Stimulated activated CD8-positive, alpha-beta memory T cell treated with anti-CD3 and anti-CD28 coated beads, Interleukin-7, amount 100 ng/mL, for 24 hours (primary cell): ENCODE measurements around the gene PCDHGB1.
"Not testable (repeated sequence)": the region's sequence is repeated elsewhere in the genome, so short reads cannot be mapped to it uniquely, and the experiment has no call there.

Experiments
- DNase-seq: peaks from one replicate; pipeline ENCODE4 v3.0.0-alpha.2; 2020; ENCODE audit warnings: low read depth

PCDHGB1 gene

DNA sequence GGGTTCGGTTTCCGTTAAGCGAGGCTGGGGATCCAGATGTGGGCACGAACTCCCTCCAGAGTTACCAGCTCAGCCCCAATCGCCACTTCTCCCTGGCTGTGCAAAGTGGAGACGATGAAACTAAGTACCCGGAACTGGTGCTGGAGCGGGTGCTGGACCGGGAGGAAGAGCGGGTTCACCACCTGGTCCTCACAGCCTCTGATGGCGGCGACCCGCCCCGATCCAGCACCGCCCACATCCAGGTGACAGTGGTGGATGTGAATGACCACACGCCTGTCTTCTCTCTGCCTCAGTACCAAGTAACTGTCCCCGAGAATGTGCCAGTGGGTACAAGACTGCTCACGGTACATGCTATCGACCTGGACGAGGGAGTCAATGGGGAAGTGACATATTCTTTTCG, 33.4 kb downstream of the PCDHGB1 start:
- DNase-seq, result no peak

DNA sequence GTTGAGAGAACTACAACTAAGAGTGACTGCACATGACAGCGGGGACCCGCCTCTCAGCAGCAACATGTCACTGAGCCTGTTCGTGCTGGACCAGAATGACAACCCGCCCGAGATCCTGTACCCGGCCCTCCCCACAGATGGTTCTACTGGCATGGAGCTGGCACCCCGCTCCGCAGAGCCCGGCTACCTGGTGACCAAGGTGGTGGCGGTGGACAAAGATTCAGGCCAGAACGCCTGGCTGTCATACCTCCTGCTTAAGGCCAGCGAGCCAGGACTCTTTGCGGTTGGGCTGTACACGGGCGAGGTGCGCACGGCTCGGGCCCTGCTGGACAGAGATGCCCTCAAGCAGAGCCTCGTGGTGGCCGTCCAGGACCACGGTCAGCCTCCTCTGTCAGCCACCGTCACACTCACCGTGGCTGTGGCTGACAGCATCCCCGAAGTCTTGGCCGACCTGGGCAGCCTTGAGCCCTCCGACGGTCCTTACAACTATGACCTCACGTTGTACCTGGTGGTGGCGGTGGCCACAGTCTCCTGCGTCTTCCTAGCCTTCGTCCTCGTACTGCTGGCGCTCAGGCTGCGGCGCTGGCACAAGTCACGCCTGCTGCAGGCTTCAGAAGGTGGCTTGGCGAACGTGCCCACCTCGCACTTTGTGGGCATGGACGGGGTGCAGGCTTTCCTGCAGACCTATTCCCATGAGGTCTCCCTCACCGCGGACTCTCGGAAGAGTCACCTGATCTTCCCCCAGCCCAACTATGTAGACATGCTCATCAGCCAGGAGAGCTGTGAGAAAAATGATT, 34.8 kb downstream of the PCDHGB1 start:
- DNase-seq, result no peak

DNA sequence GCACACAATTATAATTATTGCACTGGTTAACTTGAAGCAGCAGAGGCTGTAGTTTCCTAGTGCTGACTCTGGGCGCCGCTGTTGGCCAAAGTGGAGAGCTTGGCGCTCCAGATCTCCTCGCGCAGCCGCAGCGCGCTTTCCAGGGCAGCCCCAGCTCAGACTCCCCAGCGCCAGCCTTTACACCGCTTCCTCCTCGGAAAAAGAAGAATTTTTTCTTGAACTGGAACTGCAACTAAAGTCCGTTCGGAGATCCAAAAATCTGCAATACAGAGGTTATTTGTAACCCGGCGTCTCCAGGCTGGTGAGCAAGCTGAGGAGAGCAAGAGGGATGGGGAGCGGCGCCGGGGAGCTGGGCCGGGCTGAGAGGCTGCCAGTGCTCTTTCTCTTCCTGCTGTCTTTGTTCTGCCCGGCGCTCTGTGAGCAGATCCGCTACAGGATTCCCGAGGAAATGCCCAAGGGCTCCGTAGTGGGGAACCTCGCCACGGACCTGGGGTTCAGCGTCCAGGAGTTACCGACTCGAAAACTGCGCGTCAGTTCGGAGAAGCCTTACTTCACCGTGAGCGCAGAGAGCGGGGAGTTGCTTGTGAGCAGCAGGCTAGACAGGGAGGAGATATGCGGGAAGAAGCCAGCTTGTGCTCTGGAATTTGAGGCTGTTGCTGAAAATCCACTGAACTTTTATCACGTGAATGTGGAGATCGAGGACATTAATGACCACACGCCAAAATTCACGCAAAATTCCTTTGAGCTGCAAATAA, 37.8 kb downstream of the PCDHGB1 start, which contains the start of gene PCDHGB4:
TSS of gene PCDHGB4 (plus strand) at position 142 of the 755 bp plus-strand sequence. CDS start at position 329, 187 bp downstream.
- not testable (repeated sequence) for DNase-seq

DNA sequence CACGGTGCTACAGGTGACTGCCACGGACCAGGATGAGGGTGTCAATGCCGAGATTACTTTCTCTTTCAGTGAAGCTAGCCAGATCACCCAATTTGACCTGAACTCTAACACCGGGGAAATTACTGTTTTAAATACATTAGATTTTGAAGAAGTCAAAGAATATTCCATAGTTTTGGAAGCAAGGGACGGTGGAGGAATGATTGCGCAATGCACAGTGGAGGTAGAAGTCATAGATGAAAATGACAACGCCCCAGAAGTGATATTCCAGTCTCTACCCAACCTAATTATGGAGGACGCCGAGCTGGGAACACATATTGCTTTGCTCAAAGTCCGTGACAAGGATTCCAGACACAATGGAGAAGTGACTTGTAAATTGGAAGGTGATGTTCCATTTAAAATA, 38.8 kb downstream of the PCDHGB1 start:
- DNase-seq, result no peak

DNA sequence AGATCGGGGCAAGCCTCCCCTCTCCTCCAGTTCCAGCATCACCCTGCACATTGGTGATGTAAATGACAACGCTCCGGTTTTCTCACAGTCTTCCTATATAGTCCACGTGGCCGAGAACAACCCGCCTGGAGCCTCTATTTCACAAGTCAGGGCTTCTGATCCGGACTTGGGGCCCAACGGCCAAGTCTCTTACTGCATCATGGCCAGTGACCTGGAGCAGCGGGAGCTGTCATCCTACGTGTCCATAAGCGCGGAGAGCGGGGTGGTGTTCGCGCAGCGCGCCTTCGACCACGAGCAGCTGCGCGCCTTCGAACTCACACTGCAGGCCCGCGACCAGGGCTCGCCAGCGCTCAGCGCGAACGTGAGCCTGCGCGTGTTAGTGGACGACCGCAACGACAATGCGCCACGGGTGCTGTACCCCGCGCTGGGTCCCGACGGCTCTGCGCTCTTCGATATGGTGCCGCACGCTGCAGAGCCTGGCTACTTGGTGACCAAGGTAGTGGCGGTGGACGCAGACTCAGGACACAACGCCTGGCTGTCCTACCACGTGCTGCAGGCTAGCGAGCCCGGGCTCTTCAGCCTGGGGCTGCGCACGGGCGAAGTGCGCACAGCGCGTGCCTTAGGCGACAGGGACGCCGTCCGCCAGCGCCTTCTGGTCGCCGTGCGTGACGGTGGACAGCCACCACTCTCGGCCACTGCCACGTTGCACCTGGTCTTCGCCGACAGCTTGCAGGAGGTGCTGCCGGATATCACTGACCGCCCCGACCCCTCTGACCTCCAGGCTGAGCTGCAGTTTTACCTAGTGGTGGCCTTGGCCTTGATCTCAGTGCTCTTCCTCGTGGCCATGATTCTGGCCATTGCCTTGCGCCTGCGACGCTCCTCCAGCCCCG, 39.5 kb downstream of the PCDHGB1 start:
- DNase-seq, result no peak

DNA sequence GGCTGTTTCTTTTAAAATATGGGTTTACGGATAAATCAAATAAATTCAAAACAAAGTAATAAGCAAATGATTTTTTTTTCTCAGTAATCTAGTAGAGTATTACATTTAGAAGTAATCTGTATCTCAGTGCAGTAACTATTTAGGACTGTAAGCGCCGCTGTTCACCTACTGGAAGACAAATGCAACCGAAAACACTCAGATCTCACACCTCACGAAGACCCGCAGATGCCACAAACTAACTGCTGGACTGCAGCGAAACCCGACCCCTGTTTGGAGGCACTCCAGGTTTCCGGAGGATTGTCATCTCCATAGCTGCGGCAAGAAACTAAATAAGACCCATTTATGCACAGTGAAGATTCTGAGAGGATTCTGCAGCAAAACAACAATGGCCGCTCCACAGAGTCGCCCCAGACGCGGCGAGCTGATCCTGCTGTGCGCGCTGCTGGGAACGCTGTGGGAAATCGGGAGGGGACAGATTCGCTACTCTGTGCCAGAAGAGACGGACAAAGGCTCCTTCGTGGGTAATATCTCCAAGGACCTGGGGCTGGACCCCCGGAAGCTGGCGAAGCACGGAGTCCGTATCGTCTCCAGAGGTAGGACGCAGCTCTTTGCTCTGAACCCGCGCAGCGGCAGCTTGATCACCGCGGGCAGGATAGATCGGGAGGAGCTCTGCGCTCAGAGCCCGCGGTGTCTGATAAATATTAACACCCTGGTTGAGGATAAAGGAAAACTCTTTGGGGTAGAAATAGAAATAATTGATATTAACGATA, 42.7 kb downstream of the PCDHGB1 start, which contains the start of gene PCDHGA8:
TSS of gene PCDHGA8 (plus strand) at position 205 of the 770 bp plus-strand sequence. CDS start at position 386, 181 bp downstream.
- DNase-seq, result no peak

DNA sequence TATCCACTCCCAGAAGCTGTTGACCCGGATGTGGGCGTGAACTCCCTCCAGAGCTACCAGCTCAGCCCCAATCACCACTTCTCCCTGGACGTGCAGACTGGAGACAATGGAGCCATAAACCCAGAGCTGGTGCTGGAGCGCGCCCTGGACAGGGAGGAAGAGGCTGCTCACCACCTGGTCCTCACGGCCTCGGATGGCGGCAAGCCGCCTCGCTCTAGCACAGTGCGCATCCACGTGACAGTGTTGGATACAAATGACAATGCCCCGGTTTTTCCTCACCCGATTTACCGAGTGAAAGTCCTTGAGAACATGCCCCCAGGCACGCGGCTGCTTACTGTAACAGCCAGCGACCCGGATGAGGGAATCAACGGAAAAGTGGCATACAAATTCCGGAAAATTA, 43.4 kb downstream of the PCDHGB1 start:
- no peak for DNase-seq

DNA sequence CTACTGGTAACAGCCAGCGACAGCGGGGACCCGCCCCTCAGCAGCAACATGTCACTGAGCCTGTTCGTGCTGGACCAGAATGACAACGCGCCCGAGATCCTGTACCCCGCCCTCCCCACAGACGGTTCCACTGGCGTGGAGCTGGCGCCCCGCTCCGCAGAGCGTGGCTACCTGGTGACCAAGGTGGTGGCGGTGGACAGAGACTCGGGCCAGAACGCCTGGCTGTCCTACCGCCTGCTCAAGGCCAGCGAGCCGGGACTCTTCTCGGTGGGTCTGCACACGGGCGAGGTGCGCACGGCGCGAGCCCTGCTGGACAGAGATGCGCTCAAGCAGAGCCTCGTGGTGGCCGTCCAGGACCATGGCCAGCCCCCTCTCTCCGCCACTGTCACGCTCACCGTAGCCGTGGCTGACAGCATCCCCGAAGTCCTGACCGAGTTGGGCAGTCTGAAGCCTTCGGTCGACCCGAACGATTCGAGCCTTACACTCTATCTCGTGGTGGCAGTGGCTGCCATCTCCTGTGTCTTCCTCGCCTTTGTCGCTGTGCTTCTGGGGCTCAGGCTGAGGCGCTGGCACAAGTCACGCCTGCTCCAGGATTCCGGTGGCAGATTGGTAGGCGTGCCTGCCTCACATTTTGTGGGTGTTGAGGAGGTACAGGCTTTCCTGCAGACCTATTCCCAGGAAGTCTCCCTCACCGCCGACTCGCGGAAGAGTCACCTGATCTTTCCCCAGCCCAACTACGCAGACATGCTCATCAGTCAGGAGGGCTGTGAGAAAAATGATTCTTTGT, 44.7 kb downstream of the PCDHGB1 start:
- DNase-seq, result not testable (repeated sequence)

DNA sequence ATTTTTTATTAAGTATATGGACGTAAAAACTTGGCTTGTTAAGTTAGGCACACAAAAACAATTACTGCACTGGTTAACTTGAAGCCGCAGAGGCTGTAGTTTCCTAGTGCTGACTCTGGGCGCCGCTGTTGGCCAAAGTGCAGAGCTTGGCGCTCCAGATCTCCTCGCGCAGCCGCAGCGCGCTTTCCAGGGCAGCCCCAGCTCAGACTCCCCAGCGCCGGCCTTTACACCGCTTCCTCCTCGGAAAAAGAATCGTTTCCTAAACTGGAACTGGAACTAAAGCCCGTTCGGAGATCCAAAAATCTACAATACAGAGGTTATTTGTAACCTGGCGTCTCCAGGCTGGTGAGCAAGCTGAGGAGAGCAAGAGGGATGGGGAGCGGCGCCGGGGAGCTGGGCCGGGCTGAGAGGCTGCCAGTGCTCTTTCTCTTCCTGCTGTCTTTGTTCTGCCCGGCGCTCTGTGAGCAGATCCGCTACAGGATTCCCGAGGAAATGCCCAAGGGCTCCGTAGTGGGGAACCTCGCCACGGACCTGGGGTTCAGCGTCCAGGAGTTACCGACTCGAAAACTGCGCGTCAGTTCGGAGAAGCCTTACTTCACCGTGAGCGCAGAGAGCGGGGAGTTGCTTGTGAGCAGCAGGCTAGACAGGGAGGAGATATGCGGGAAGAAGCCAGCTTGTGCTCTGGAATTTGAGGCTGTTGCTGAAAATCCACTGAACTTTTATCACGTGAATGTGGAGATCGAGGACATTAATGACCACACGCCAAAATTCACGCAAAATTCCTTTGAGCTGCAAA, 48.1 kb downstream of the PCDHGB1 start, which contains the start of gene PCDHGB5:
TSS of gene PCDHGB5 (plus strand) at position 192 of the 796 bp plus-strand sequence. CDS start at position 373, 181 bp downstream.
- DNase-seq, result not testable (repeated sequence)

DNA sequence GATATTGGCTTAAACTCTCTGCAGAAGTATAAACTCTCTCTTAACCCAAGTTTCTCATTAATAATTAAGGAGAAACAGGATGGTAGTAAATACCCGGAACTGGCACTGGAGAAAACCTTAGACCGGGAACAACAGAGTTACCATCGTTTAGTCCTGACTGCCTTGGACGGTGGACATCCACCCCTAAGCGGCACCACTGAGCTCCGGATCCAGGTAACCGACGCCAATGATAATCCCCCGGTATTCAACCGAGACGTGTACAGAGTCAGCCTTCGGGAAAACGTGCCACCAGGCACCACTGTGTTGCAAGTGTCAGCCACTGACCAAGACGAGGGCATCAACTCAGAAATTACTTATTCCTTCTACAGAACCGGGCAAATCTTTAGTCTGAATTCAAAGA, 48.7 kb downstream of the PCDHGB1 start:
- no peak for DNase-seq

DNA sequence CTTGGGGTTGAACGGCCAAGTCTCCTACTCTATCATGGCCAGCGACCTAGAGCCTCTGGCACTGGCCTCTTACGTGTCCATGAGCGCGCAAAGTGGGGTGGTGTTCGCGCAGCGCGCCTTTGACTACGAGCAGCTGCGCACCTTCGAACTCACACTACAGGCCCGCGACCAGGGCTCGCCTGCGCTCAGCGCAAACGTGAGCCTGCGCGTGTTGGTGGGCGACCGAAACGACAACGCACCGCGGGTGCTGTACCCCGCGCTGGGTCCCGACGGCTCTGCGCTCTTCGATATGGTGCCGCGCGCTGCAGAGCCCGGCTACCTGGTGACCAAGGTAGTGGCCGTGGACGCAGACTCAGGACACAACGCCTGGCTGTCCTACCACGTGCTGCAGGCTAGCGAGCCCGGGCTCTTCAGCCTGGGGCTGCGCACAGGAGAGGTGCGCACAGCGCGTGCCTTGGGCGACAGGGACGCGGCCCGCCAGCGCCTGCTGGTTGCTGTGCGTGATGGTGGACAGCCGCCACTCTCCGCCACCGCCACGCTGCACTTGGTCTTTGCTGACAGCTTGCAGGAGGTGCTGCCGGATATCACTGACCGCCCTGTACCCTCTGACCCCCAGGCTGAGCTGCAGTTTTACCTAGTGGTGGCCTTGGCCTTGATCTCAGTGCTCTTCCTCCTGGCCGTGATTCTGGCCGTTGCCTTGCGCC, 49.8 kb downstream of the PCDHGB1 start:
- DNase-seq, result no peak
